Measurements from ENCODE around the gene SPRYD3. TPM values are rescaled to one million over a fixed set of nuclear protein-coding genes. Genes with fewer than 3 reads are reported as not detected.
A peak's percentile ranks its signal among the peaks of the same experiment; 100 is the strongest.

SPRYD3 gene
- total RNA-seq, 1 donor from 2014 or later = 35.6 TPM

GRCh38 chr12:53065975-53066931, 12.9 kb downstream of the SPRYD3 start:
- Mint-ChIP-seq H3K4me3 (no peak overlapping the region), H3K36me3 (ENCODE audit: low read depth) (peaks cover 32% of the 10 kb centered on the region), H3K4me1 (peaks cover 8% of the 10 kb centered on the region), H3K27ac (peak overlapping the region; percentile 9), H3K9me3 (no peaks in the 10 kb centered on the region), H3K27me3 (no peaks in the 10 kb centered on the region)
- DNase-seq = peak; percentile 91
- intact Hi-C loops (cut with micrococcal nuclease) = loop anchor here (1.0 kb wide), 1 partner anchor 33 kb away; no protein-coding TSS in a partner anchor

DNA sequence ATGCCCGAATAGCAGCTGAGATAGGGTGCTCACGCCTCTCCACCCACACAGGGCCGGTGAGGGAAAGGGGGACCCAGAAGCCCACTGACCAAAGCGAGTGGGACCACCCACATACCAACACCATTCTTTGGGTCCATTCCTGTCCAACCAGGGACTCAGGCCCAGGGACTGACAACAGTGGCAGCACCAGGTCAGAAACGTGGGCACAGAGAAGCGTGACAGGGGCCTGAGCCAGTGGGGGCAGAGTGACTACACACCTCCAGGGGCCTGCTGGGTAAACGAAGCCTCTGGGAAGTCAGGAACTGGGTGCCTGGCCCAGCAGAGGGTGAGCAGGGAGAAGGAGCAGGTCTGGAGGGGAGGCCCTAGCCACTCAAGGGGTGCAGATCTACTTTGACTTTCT, 13.7 kb downstream of the SPRYD3 start:
- no peak for DNase-seq
- Mint-ChIP-seq H3K4me3 (no peak overlapping the region), H3K27ac (no peak overlapping the region), H3K4me1 (peaks cover 8% of the 10 kb centered on the region), H3K36me3 (ENCODE audit: low read depth) (peaks cover 28% of the 10 kb centered on the region), H3K27me3 (no peaks in the 10 kb centered on the region), H3K9me3 (no peaks in the 10 kb centered on the region)
- intact Hi-C loops (cut with micrococcal nuclease) = no loop called here

DNA sequence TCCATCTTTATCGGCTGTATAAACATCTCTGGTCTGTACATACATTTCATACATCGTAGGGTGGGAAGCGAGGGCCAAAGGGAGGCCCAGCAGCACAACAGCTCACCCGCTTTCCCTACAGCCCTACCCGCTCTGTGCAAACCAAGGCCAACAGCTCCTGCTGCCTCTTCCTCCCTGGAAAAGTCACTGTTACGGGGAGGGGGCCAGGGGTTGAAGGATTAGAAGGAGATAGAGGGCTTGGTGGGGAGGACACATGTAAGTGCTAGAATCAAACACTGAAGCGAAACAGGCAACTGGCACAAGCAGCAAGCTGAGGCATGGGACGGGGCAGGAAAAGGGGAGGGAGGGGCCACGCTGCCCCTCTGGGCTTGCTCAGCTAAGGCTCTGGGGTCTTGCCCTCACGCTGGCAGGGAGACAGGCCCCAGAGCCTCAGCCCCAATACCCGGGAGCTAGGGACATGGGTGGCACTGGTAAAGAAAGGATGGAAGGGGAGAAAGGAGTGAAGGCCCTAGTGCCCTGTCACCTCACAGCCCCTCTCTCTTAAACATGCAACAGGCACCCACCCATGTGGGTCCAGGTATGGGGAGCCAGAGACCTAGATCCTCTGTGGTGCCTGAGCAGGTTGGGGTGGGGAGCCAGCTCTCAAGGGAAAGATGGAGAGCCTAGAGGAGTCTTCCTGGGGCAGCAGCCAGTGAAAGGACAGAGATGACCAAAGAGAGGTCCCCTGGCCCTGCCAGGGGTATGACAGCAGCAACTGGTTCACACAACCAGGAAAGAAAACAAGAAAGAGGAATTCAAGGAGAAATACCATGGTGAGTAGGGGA, 14.4 kb downstream of the SPRYD3 start:
- H3K27me3 Mint-ChIP-seq = no peaks in the 10 kb centered on the region
- peaks cover 24% of the 10 kb centered on the region for H3K36me3 Mint-ChIP-seq (ENCODE audit: low read depth)
- intact Hi-C loops (cut with micrococcal nuclease) = no loop called here
- no peaks in the 10 kb centered on the region for H3K9me3 Mint-ChIP-seq
- H3K4me3 Mint-ChIP-seq = no peak overlapping the region
- peaks cover 8% of the 10 kb centered on the region for H3K4me1 Mint-ChIP-seq
- H3K27ac Mint-ChIP-seq = no peak overlapping the region
- no peak for DNase-seq

- Mint-ChIP-seq H3K27me3 (no peaks in the 10 kb centered on the region), H3K9me3 (no peaks in the 10 kb centered on the region), H3K4me1 (peaks cover 8% of the 10 kb centered on the region), H3K36me3 (ENCODE audit: low read depth) (peaks cover 20% of the 10 kb centered on the region), H3K27ac (no peak overlapping the region), H3K4me3 (no peak overlapping the region)
- intact Hi-C loops (cut with micrococcal nuclease) = no loop called here
- no peak for DNase-seq
Observed at GRCh38 chr12:53063708-53064612, 15.2 kb downstream of the SPRYD3 start.

- intact Hi-C loops (cut with micrococcal nuclease) = no loop called here
- Mint-ChIP-seq H3K4me3 (no peak overlapping the region), H3K27ac (no peak overlapping the region), H3K27me3 (no peaks in the 10 kb centered on the region), H3K36me3 (ENCODE audit: low read depth) (peaks cover 20% of the 10 kb centered on the region), H3K9me3 (no peaks in the 10 kb centered on the region), H3K4me1 (peaks cover 8% of the 10 kb centered on the region)
- no peak for DNase-seq
Observed at GRCh38 chr12:53062977-53063707, 16.0 kb downstream of the SPRYD3 start.

DNA sequence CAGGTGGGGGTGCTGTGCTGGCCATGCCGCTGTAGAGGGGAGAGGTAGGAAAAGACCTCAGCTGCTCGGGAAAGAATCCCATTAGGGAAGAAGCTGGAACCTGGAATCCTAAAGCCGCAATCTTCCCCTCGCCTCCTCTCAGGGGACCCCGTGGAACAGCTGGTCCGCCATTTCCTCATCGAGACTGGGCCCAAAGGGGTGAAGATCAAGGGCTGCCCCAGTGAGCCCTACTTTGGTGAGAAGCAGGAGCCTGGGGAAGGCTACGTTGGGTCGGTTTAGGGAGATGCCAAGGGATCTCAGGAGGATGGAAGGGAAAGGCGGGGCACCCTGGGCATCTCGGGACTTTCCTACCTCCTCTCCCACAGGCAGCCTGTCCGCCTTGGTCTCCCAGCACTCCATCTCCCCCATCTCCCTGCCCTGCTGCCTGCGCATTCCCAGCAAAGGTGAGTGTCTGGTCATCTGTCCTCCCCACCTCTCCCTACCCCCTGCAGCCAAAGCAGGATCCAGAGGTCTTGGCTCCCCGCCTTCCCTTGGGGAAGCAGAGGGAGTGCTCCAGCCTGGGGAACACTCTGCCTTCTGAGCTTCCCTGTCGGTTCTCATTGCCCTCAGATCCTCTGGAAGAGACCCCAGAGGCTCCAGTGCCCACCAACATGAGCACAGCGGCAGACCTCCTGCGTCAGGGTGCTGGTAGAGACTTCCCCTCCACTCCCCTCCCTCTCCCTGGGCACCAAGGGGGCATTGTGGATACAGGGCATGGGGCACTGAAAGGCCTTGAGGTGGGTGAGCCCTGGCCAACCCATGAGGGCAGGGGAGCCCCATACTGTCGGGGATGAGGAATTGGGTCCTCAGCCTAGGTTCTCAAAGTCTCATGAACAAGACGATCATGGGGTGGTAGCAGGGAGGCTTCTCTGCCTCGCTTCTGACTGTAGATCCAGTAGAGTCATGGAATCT, 16.9 kb downstream of the SPRYD3 start:
- intact Hi-C loops (cut with micrococcal nuclease) = no loop called here
- Mint-ChIP-seq H3K4me1 (peaks cover 8% of the 10 kb centered on the region), H3K27me3 (no peaks in the 10 kb centered on the region), H3K9me3 (no peaks in the 10 kb centered on the region), H3K36me3 (ENCODE audit: low read depth) (peaks cover 20% of the 10 kb centered on the region), H3K4me3 (no peak overlapping the region), H3K27ac (no peak overlapping the region)
- DNase-seq = no peak

DNA sequence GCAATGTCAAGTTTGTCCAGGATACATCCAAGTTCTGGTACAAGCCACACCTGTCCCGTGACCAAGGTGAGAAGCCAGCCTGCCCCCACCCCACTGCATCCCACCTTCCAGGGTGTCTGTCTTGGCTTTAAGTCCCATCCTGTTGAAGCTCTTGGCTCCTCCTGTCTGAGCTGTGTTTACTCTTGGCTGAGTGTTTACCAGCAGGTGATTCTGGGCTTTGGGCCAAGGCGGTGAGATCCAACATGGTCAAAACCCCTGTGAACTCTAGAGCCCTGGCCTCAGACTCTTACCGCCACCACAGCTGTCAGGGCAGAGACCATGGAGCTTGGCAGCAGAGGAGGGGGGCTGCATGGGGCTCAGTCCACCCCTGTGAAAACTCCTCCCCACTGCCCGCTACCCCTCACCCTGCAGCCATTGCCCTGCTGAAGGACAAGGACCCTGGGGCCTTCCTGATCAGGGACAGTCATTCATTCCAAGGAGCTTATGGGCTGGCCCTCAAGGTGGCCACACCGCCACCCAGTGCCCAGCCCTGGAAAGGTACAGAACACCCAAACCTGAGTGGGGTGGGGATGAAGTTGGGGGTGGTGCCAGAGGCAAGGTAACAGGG, 17.7 kb downstream of the SPRYD3 start:
- no peak for DNase-seq
- Mint-ChIP-seq H3K27ac (no peak overlapping the region), H3K4me1 (peaks cover 8% of the 10 kb centered on the region), H3K9me3 (no peaks in the 10 kb centered on the region), H3K4me3 (no peak overlapping the region), H3K36me3 (ENCODE audit: low read depth) (peaks cover 19% of the 10 kb centered on the region), H3K27me3 (no peaks in the 10 kb centered on the region)
- intact Hi-C loops (cut with micrococcal nuclease) = no loop called here

DNA sequence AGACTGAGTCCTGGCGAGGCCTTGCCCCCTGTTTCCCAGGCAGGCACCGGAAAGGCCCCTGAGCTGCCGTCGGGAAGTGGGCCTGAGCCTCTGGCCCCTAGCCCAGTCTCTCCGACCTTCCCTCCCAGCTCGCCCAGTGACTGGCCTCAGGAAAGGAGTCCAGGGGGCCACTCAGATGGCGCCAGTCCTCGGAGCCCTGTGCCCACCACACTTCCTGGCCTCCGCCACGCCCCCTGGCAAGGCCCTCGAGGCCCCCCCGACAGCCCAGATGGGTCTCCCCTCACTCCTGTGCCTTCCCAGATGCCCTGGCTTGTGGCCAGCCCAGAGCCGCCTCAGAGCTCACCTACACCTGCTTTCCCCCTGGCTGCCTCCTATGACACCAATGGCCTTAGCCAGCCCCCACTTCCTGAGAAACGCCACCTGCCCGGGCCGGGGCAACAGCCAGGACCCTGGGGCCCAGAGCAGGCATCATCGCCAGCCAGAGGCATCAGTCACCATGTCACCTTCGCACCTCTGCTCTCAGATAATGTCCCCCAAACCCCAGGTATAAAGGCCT, 18.4 kb downstream of the SPRYD3 start:
- intact Hi-C loops (cut with micrococcal nuclease) = no loop called here
- H3K9me3 Mint-ChIP-seq = no peaks in the 10 kb centered on the region
- H3K27me3 Mint-ChIP-seq = peaks cover 2% of the 10 kb centered on the region
- H3K4me3 Mint-ChIP-seq = no peak overlapping the region
- peaks cover 12% of the 10 kb centered on the region for H3K36me3 Mint-ChIP-seq (ENCODE audit: low read depth)
- DNase-seq = no peak
- H3K4me1 Mint-ChIP-seq = peaks cover under 1% of the 10 kb centered on the region
- H3K27ac Mint-ChIP-seq = no peak overlapping the region

- no peak for DNase-seq
- H3K4me3 Mint-ChIP-seq = no peak overlapping the region
- H3K4me1 Mint-ChIP-seq = peaks cover 2% of the 10 kb centered on the region
- no peaks in the 10 kb centered on the region for H3K9me3 Mint-ChIP-seq
- intact Hi-C loops (cut with micrococcal nuclease) = no loop called here
- peaks cover 4% of the 10 kb centered on the region for H3K27me3 Mint-ChIP-seq
- peaks cover 11% of the 10 kb centered on the region for H3K36me3 Mint-ChIP-seq (ENCODE audit: low read depth)
- no peak overlapping the region for H3K27ac Mint-ChIP-seq
Observed at GRCh38 chr12:53060064-53060720, 19.0 kb downstream of the SPRYD3 start.

DNA sequence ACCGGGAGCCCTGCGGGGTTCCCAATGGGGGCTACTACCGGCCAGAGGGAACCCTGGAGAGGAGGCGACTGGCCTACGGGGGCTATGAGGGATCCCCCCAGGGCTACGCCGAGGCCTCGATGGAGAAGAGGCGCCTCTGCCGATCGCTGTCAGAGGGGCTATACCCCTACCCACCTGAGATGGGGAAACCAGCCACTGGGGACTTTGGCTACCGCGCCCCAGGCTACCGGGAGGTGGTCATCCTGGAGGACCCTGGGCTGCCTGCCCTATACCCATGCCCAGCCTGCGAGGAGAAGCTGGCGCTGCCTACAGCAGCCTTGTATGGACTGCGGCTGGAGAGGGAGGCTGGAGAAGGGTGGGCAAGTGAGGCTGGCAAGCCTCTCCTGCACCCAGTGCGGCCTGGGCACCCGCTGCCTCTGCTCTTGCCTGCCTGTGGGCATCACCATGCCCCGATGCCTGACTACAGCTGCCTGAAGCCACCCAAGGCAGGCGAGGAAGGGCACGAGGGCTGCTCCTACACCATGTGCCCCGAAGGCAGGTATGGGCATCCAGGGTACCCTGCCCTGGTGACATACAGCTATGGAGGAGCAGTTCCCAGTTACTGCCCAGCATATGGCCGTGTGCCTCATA, 19.6 kb downstream of the SPRYD3 start:
- H3K4me3 Mint-ChIP-seq = no peak overlapping the region
- DNase-seq = no peak
- H3K4me1 Mint-ChIP-seq = peaks cover 2% of the 10 kb centered on the region
- no peak overlapping the region for H3K27ac Mint-ChIP-seq
- intact Hi-C loops (cut with micrococcal nuclease) = no loop called here
- H3K27me3 Mint-ChIP-seq = peaks cover 4% of the 10 kb centered on the region
- peaks cover 4% of the 10 kb centered on the region for H3K36me3 Mint-ChIP-seq (ENCODE audit: low read depth)
- H3K9me3 Mint-ChIP-seq = no peaks in the 10 kb centered on the region

Data from activated CD4-positive, alpha-beta T cell treated with anti-CD3 and anti-CD28 coated beads, Interleukin-2, amount 10 ng/mL, durations not matched to agents 24 days and 14 days (primary cell).